ENCODE measurements around the gene MYO5A. TPM values are rescaled to one million over a fixed set of nuclear protein-coding genes. Genes with fewer than 3 reads are reported as not detected.

MYO5A gene
- total RNA-seq, 1 experiment from 2014 or later: 21.8 TPM

DNA sequence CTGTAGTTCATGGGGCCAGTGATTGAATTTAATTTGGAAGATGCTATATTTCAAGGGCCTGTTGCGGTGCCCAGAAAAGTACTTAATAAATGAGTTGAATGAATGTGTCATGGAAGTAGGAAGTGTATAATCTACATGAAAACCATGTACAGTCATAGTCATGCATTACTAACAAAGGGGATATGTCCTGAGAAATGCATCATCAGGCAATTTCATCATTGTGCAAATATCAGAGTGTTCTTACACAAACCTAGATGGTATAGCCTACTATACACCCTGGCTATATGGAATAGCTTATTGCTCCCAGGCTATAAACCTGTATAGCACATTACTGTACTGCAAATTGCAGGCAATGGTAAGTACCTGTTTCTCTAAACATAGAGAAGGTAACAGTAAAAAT, 222.4 kb downstream of the MYO5A start:
- H3K4me1 ChIP-seq (ENCODE audit: insufficient read depth, low read length): no peaks in the 10 kb centered on the region
- no peak overlapping the region for H3K23ac ChIP-seq (ENCODE audit: insufficient read length, low read depth, low read length)
- H2BK5ac ChIP-seq (ENCODE audit: insufficient read length, low read length): no peak overlapping the region
- TF ChIP-seq, protein P1, sequence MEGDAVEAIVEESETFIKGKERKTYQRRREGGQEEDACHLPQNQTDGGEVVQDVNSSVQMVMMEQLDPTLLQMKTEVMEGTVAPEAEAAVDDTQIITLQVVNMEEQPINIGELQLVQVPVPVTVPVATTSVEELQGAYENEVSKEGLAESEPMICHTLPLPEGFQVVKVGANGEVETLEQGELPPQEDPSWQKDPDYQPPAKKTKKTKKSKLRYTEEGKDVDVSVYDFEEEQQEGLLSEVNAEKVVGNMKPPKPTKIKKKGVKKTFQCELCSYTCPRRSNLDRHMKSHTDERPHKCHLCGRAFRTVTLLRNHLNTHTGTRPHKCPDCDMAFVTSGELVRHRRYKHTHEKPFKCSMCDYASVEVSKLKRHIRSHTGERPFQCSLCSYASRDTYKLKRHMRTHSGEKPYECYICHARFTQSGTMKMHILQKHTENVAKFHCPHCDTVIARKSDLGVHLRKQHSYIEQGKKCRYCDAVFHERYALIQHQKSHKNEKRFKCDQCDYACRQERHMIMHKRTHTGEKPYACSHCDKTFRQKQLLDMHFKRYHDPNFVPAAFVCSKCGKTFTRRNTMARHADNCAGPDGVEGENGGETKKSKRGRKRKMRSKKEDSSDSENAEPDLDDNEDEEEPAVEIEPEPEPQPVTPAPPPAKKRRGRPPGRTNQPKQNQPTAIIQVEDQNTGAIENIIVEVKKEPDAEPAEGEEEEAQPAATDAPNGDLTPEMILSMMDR (conservative IDR thresholded peaks at IDR 0.05): no peak
- DNase-seq: no peak
- no peak overlapping the region for H3K27ac ChIP-seq (ENCODE audit: insufficient read length, low read depth, low read length)
- H2BK20ac ChIP-seq (ENCODE audit: low read depth, low read length, poor library complexity, severe bottlenecking): no peak overlapping the region
- Mint-ChIP-seq H3K9me3 (peaks cover 0 to 2% of the 10 kb centered on the region in 2 experiments; a peak in 1 of 5 replicates), H3K27me3 (ENCODE audit: low read depth) (no peaks in the 10 kb centered on the region), H3K4me3 (no peak overlapping the region), H3K4me1 (peaks cover 12 to 18% of the 10 kb centered on the region in 2 experiments), H3K27ac (no peak overlapping the region), H3K36me3 (ENCODE audit: insufficient read depth in 1 of 3, low read depth in 3 of 3) (no peaks in the 10 kb centered on the region)
- no peaks in the 10 kb centered on the region for H3K27me3 ChIP-seq (ENCODE audit: insufficient read depth, low read length)
- H3K14ac ChIP-seq (ENCODE audit: insufficient read depth, low read length): no peak overlapping the region
- no peak overlapping the region for H2AFZ ChIP-seq (ENCODE audit: low read length)
- no peak overlapping the region for H4K91ac ChIP-seq (ENCODE audit: insufficient read length, low read depth, low read length)
- H3T11ph ChIP-seq (ENCODE audit: low read length): no peak overlapping the region
- H3K9ac ChIP-seq (ENCODE audit: extremely low read depth, insufficient read length, low read length): no peak overlapping the region
- no peaks in the 10 kb centered on the region for H3K23me2 ChIP-seq (ENCODE audit: insufficient read length, low read depth, low read length, poor library complexity, severe bottlenecking)
- H3K79me2 ChIP-seq (ENCODE audit: insufficient read depth, low read length): no peaks in the 10 kb centered on the region
- H2BK15ac ChIP-seq (ENCODE audit: low read depth, low read length): no peak overlapping the region
- no peak overlapping the region for H3K4ac ChIP-seq (ENCODE audit: low read depth, low read length)
- no peak overlapping the region for H2BK120ac ChIP-seq (ENCODE audit: low read depth, low read length, poor library complexity, severe bottlenecking)
- H2BK12ac ChIP-seq (ENCODE audit: insufficient read length, low read depth, low read length): no peak overlapping the region
- no peak overlapping the region for H4K5ac ChIP-seq (ENCODE audit: insufficient read length, low read depth, low read length)
- H4K8ac ChIP-seq (replicated peaks; ENCODE audit: insufficient read length, low read depth, low read length): no peak overlapping the region
- H3K18ac ChIP-seq (ENCODE audit: insufficient read length, low read depth, low read length): no peak overlapping the region
- no peaks in the 10 kb centered on the region for H4K20me1 ChIP-seq (ENCODE audit: control insufficient read depth, insufficient read depth, insufficient read length)
- no CpG with 5 or more reads among the region's 1 CpG for WGBS (ENCODE audit: extremely low coverage, insufficient read length, low lambda C conversion rate)
- H2AK5ac ChIP-seq (ENCODE audit: insufficient read length, low read length): no peak overlapping the region
- H3K4me2 ChIP-seq (ENCODE audit: insufficient read depth, insufficient read length, low read length): no peak overlapping the region
- no peak overlapping the region for H3K56ac ChIP-seq (ENCODE audit: insufficient read length, low read depth, low read length)
- no peaks in the 10 kb centered on the region for H3K9me3 ChIP-seq (ENCODE audit: control insufficient read depth, low read depth, low read length)
- no peaks in the 10 kb centered on the region for H3K79me1 ChIP-seq (ENCODE audit: insufficient read depth, low read depth, low read length, poor library complexity, severe bottlenecking)
